T-helper 1 cell treated with Interleukin-12 subunit alpha and Interleukin-12 subunit beta and Interleukin-4 antibody, amounts not matched to agents 30 μg/mL and 1 μg/mL, for 36 hours (primary cell): ENCODE measurements around the gene WNT7B.

Experiments
- H3K27ac Mint-ChIP-seq: one replicate; pipeline ENCODE4 v1.8.0; 2021; ENCODE audit warnings: mild to moderate bottlenecking, mixed read lengths
- H3K27me3 Mint-ChIP-seq: one replicate; pipeline ENCODE4 v1.8.0; 2021; ENCODE audit warnings: low read depth, mixed read lengths
- H3K36me3 Mint-ChIP-seq: one replicate; pipeline ENCODE4 v1.8.0; 2021; ENCODE audit warnings: low read depth, mixed read lengths
- H3K4me1 Mint-ChIP-seq: one replicate; pipeline ENCODE4 v1.8.0; 2021; ENCODE audit warnings: low read depth, mixed read lengths
- H3K4me3 Mint-ChIP-seq: one replicate; pipeline ENCODE4 v1.8.0; 2021; ENCODE audit warnings: mild to moderate bottlenecking, moderate library complexity, mixed read lengths
- H3K9me3 Mint-ChIP-seq: one replicate; pipeline ENCODE4 v1.8.0; 2021; ENCODE audit warnings: mixed read lengths

The WNT7B gene

DNA sequence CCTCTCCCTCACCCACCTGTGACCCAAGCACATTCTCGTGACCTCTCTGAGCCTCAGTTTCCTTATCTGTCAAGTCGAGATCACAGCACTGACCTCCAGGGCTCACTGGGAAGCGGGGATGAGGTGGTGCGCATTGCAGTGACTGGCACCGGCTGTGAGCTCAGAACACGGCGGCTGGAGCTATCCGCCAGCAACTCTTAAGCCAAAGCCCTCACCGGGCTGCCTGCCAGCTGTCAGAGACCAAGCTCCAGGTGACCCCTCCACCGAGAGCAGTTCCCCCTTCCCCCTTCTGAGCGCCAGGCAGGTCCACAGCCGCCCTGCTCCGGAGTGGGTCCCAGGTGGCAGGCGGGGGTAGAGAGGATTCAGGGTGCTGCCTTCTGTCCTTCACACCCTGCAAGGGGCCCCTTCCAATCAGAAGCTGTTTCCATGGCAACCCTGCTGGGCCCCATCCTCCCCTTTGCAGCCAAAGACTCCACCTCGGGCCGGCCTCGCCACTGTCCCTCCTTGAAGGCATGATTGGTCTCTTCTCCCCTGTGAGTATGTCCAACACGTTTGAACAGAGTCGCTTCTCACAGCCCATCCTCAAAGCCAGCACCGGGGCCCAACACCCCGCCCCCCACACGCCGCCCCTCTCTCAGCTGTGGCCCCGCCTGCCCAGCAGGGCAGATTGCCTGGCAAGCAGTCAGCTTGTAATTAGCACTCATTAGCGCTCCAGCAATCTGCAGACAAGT is 98.7 kb downstream of the WNT7B start:
- H3K4me3 Mint-ChIP-seq, result no peak overlapping the region
- H3K36me3 Mint-ChIP-seq, result no peaks in the 10 kb centered on the region
- peaks cover 46% of the 10 kb centered on the region for H3K27me3 Mint-ChIP-seq

DNA sequence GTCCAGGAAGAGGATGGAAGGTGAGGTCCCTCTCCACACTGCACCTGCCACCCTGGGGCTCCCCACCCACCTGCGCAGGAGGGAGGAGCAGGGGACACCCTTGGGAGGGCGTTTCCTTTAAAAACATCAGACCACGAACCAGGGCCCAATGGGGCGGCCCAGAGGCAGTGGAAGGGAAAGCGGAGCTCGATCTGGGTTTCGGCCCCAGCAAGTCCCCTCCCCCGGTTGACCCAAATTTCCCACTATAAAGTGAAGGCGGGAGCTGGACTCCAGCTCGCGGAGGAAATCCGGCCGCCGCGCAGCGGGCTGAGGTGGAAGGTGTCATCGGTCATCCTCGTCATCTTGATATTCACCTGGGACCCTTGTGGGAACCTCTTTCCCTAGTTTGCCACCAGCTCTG is 99.3 kb downstream of the WNT7B start:
- peaks cover 3% of the 10 kb centered on the region for H3K9me3 Mint-ChIP-seq
- H3K27me3 Mint-ChIP-seq, result peaks cover 52% of the 10 kb centered on the region
- H3K36me3 Mint-ChIP-seq, result no peaks in the 10 kb centered on the region
- H3K4me1 Mint-ChIP-seq, result no peaks in the 10 kb centered on the region
- H3K4me3 Mint-ChIP-seq, result no peak overlapping the region
- H3K27ac Mint-ChIP-seq, result no peak overlapping the region

More for the DNA sequence above, 98.7 kb downstream of the WNT7B start:
- Mint-ChIP-seq H3K9me3 (no peaks in the 10 kb centered on the region), H3K4me1 (no peaks in the 10 kb centered on the region), H3K27ac (no peak overlapping the region)

DNA sequence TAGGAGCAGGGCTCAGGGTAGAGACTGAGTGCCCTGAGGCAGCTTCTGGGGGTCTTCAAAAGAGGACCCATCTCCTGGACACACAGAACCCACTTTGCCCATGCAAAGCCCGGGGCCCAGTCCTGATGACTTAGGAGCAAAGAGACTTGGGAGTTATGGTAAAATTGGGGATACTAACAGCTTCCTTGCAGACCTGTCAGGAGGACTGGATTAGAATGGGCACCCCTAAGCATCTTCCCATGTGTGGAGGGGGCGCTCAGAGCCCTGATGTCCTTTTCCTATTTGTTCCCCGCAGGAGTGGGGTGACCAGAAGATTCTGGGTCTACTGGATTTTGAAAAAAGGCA is 100.0 kb downstream of the WNT7B start:
- Mint-ChIP-seq H3K27me3 (peaks cover 53% of the 10 kb centered on the region), H3K36me3 (no peaks in the 10 kb centered on the region), H3K4me3 (no peak overlapping the region), H3K27ac (no peak overlapping the region), H3K9me3 (peaks cover 5% of the 10 kb centered on the region), H3K4me1 (no peaks in the 10 kb centered on the region)

DNA sequence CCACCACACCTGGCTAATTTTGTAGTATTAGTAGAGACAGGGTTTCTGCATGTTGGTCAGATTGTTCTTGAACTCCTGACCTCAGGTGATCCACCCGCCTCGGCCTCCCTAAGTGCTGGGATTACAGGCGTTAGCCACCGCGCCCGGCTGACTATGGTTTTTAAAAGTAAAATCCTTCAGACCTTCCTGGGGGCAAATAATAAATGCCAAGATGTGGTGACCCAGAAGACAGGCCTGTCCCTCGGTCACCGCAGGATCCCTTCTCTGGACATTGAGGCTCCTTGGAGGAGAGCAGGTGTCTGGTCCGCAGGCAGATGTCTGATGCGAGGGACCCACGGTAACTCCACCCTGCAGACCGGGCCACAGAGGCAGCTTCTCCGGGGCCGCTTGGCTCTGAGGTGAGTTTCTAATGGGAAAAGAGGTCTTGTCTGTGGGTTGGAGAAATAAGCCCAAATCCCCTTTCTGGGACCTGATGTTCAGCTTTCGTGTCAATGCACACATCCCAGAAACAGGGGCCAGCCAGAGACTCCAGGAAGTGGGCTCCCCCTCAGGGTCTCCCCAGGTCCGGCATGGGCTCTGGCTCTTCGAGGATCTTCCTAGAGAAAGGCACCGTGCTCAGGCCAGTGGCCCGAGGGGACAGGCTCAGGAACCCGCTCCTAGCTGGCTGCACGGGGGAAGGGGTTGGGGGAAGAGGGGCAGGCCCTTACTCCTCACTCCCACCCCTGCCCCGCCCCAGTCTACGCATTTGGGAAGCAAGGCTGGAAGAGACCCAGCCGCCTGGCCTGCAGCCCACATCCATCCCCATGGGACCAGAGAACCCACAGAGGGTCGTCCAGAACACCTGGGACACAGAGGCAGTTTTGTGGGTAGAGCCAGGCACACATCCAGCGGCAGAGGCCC is 100.6 kb downstream of the WNT7B start:
- no peak overlapping the region for H3K27ac Mint-ChIP-seq
- H3K4me1 Mint-ChIP-seq, result no peaks in the 10 kb centered on the region
- peaks cover 48% of the 10 kb centered on the region for H3K27me3 Mint-ChIP-seq

DNA sequence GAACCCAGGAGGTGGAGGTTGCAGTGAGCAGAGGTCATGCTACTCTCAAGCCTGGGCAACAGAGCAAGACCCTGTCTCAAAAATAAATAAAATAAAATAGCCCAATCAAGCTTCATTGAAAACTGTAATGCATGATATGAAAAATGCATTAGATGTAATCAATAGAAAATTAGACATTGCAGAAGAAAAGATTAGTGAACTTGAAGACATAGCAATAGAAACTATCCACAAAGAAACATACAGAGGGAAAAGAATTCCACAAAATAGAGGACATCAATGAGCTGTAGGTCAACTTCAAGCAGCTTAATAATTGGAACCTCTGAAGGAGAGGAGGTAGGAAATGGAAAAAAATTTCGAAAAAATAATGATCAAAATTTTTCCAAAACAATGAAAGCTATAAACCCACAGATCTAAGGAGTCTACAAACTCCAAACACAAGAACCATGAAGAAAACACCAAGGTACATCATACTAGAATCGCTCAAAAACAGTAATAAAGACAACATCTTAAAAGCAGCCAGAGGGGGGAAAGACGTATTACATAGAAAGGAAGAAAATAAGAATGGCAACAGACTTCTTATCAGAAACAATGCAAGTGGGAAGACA is 104.2 kb downstream of the WNT7B start:
- Mint-ChIP-seq H3K4me3 (no peak overlapping the region), H3K4me1 (no peaks in the 10 kb centered on the region), H3K9me3 (peaks cover 5% of the 10 kb centered on the region), H3K27ac (no peak overlapping the region), H3K27me3 (peaks cover 54% of the 10 kb centered on the region), H3K36me3 (no peaks in the 10 kb centered on the region)

More for the DNA sequence above, 100.6 kb downstream of the WNT7B start:
- H3K9me3 Mint-ChIP-seq, result peaks cover 5% of the 10 kb centered on the region
- H3K4me3 Mint-ChIP-seq, result no peak overlapping the region
- H3K36me3 Mint-ChIP-seq, result no peaks in the 10 kb centered on the region

DNA sequence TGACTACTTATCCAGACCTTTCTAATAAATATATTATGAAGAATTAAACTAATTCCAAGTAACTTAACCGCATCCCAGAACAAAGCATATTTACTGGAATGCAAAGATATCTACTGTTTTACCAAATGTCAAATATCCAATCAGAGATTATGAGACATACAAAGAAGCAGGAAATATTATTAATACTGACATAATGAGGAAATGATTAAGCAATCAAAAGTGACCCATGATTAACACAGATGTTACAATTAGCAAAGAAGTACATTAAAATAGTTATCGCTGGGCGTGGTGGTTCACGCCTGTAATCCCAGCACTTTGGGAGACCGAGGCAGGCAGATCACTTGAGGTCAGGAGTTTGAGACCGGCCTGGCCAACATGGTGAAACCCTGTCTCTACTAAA is 105.2 kb downstream of the WNT7B start:
- Mint-ChIP-seq H3K36me3 (no peaks in the 10 kb centered on the region), H3K4me1 (no peaks in the 10 kb centered on the region), H3K27me3 (peaks cover 46% of the 10 kb centered on the region), H3K4me3 (no peak overlapping the region), H3K27ac (no peak overlapping the region), H3K9me3 (peaks cover 5% of the 10 kb centered on the region)
